GM21515 (cell line): ENCODE data around the gene ATP1B3.
"Not testable (repeated sequence)": the region's sequence is repeated elsewhere in the genome, so short reads cannot be mapped to it uniquely, and the experiment has no call there.

Experiments used
- ATAC-seq: cut with Tn5 transposase; IDR thresholded peaks from one replicate; pipeline ENCODE4 v1.9.1; 2021; ENCODE audit not compliant: unreplicated experiment

Gene ATP1B3

DNA sequence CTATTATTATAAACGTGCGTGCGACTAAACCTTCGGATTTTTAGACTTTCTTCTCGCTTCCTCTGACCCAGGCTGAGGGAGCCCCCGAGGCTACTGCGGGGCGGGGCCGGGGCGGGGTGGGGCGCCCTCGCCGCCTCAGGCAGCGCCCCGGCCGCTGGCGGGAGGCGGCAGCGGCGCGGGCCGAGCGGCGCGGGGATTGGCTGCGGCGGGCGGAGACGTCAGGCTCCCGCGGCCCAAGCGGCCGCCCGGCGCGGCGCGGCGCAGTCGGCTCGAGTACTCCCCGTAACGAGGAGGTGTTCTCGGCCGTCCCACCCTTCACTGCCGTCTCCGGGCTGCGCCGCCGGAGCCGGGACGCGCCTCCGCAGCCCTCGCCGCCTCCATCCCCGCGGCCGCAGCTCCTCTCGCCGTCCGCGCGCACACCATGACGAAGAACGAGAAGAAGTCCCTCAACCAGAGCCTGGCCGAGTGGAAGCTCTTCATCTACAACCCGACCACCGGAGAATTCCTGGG lies at the start of gene ATP1B3:
Gene ATP1B3, plus strand, starts transcription at position 263 of the 510 bp plus-strand sequence. Its CDS starts 159 bp downstream, at position 422.
- ATAC-seq, result peak; percentile 75

DNA sequence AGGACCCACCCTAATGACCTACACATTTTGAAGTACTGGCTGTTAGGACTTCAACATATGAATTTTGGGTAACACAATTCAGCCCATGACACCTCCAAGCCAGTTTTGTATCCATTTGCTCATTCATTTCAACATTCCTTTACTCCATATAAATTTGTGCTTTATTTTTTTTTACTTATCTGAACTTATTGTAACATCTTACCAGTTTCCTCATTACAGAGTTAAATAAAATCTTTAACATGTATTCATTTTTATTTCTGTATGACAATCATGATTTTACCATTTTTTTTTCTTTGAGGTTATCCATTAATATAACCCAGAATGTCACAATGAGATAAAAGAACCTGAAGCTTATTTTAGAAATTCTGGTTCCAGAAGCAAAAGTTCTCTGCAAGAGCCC lies 48.0 kb upstream of the ATP1B3 start:
- no peak for ATAC-seq

DNA sequence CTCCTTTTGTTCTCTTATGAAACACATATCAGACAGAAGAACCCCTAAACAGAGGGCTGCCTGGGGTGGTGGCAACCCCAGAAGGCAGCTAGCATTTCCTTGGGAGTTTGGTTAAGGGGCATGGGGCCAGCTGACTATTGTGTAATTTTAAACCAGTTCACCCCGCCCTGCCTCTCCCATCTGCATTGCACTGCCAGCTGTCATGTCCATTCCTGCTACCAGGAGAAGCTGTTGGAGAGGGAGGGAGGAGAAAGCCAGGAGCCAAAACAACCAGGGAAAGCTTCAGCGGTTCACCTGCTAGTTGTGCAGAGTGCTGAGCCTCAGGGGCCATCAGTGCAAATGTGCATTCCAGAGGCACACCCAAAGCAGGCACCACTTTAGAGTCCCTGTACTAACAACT lies 47.6 kb upstream of the ATP1B3 start:
- ATAC-seq, result no peak

DNA sequence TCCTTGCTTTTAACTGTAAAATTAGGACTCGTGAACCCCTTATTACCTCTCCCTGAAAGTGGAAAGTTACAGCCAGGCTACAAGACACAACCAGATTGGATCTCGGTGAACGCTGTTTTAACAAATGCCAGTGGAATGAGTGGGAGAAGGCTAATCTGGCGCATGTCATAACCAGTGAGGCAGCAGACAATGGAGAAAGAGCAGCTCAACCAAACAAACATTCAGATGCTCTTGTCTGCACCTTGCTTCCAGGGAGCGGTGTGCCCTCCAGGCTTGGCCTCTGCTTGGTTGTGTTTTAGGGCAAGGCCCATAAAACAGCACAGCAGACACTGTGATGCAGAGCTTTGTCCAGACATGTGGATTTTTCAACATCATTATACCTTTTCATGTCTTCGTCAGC lies 45.9 kb upstream of the ATP1B3 start:
- no peak for ATAC-seq

DNA sequence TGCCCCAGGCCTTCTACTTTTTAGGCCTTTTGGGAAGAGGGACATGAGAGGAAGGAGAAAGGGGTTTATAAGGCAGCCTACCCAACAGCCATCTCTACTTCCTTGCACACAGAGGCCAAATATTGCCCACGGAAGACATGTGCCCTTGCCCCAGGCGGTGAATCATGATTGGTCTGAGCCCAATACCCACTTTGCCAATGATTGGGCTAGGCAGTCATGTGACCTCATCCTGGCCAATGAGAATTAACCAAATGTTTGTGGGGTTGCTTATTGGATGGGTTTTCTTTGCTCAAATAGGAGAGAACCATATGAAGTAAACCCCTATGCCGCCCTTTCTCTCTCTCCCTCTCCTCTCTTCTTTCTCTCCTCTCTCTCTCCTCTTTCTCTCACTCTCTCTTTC lies 42.2 kb upstream of the ATP1B3 start:
- no peak for ATAC-seq

DNA sequence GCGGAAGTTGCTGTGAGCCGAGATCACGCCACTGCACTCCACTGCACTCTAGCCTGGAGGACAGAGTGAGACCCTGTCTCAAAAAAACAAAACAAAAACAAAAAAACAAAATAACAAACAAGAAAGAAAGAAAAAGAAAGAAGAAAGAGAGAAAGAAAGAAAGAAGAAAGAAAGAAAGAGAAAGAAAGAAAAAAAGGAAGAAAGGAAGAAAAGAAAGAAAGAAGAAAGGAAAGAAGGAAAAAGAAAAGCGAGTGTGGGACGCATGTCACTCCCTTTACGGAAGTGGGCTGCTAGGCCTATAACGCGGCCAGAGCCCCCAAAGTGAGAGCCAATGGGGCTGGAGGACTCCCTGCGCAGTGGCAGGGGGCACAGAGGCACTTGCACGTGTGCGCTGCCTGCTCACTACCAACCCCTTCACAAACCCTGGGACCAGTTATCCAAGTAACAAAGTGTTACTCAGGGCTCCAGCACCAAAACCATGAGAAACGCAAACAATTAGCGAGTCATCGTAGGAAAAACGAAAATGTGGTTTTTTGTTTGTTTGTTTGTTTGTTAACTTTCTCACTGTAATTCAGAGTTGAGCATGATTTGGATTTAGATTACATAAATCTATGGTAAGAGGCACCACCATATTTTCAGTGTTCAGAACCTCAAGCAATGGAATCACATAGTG lies 40.8 kb upstream of the ATP1B3 start:
- no peak for ATAC-seq

DNA sequence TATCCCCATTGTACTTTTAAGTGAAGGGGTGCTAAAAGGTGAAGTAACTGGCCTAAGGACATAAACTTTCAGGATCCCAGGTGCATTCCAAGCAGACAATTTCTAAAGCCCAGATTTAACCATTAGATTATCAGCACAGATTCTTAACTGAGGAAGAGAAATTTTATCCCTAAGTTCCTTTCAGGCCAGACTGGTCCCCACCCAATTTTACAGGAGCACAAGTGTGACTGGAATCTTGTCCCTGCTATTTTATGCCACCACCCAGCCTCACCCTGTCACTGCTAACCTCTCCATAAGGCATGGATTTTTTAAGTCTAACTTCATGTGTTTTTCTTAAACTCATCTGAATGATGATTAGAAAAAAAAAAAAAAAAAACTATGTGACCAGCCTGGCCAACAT lies 37.1 kb upstream of the ATP1B3 start:
- ATAC-seq, result no peak

DNA sequence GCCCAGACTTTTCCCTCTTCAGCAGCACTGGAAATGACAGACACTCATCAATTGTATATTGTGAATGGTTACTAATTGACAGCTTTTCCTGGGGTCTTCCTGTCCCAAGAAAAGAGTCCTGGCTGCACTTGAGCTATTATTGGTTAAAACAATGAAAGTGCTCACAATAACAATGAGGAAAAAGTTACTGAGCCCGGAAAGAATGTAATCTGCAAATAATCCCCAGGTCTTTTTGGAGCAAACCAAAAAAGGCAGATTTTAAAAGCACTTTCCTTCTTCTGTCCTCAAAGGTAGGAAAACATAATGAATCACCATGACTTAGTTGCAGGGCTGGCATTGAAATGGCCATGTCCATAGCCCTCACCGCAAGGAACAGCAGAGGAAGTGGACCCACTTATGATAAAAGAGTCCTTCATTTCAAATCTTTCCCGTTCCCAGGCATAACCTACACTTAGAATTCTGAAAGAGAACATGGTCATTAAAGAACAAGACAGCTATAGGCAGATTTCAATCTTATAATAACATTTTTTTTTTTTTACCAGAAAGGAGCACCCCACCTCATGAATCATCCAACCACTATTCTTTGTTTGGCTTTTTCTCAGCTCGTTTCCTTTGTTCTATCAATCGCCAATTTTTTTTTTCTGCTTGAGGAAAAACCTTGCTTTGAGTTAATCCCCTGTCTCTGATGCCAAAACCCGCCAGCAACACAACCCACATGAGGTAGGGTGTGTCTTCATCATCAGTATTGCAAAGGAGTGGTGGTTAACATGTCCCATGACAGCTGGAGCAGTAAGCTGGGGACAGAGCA lies 35.5 kb upstream of the ATP1B3 start:
- no peak for ATAC-seq

DNA sequence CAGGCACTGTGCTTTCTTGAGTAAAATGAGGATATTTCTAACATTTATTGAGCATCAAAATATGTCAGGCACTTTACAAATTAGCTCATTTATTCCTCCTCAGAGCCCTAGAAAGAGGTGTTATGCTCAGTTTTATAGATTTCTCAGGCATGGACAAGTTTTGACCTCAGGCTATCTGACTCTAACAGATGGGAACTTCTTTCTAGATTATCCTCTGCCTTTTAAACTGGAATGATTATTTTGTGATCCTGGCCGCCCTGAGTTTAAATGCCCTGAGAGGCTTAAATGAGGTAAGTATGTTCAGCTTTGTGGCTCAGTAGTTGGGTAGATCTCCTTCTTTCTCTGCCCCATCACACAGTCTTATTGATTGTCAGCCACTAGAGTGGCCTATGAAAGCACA lies 32.3 kb upstream of the ATP1B3 start:
- ATAC-seq, result no peak

DNA sequence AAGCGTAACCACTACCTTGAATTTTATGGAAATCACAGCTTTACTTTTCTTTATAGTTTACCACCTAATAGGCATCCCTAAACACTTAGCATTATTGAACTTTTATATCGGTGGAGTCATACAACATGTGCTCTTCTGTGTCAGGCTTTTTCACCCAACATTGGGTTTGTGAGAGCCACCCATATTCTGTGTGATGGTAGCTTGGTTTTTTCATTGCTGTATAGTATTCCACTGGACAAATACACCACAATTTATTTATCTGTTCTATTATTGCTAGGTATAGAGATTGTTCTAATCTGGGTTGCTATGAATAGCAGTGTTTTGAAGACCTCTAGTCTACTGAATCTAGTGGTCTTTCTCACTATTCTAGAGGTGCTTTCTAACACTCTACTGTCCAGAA lies 31.6 kb upstream of the ATP1B3 start:
- ATAC-seq, result no peak

DNA sequence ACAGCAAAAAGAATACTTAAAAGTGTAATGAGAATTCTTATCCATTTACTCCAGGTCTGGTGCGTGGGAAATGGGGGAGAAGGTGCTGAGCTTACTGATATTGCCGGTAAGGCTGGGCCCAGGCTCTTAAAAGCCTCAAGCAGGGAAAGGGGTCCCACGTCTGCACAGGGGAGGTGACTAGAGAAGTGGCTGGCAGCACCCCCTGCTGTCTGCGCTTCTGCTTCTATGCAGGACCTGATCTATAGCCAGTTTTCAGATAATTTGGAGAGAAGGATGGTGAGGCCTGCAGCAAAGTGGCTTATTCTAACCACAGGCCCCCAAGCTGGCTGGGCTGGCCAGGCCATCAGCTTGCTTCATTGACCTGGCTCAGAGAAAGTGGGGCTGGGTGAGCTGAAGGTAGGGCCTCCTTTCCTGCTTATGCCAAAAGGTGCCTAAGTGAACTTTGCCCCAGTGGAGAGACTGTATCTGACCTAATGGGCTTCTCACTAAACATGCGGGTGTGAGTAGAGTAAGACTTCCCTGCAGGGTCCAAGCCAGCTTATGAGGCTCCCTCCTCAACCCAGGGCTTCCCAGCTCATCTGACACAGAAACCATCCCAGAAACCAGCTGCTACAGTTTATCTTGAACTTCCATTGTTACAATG lies 30.9 kb upstream of the ATP1B3 start:
- no peak for ATAC-seq

DNA sequence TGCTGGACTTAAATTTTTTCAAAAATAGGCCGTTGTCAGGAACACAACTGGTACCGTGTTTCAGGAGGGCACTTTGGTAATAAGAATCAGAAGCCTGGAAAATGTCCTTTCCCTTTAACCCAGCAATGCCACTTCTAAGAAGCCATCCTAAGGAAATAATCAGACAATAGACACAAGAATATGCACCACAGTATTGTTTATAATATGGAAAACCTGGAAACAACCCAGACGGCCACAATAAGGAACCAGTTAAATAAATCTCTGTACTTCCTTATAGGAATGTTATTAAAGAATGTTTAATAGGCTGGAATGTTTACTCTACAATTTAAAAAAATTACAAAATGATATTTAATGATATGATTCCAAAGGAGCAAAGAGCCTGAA lies 30.4 kb upstream of the ATP1B3 start:
- ATAC-seq, result no peak

DNA sequence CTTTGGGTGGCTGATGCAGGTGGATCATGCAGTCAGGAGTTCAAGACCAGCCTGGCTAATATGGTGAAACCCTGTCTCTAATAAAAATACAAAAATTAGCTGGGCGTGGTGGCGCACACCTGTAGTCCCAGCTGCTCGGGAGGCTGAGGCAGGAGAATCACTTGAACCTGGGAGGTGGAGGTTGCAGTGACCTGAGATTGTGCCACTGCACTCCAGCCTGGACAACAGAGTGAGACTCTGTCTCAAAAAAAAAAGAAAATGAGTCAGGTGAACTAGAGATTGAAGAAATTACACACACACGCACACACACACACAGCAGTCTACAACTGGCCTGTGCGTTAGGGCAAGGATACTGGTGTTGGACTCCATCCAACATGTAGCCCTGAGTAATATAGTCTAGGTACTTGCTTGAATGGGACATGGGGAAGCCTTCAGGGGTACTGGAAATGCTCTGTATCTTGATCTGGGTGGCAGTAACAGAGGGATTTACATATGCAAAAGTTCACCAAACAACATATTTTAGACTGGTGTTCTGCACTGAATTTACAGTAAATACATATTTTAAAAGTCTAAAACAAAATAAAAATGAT lies 28.2 kb upstream of the ATP1B3 start:
- ATAC-seq, result not testable (repeated sequence)

DNA sequence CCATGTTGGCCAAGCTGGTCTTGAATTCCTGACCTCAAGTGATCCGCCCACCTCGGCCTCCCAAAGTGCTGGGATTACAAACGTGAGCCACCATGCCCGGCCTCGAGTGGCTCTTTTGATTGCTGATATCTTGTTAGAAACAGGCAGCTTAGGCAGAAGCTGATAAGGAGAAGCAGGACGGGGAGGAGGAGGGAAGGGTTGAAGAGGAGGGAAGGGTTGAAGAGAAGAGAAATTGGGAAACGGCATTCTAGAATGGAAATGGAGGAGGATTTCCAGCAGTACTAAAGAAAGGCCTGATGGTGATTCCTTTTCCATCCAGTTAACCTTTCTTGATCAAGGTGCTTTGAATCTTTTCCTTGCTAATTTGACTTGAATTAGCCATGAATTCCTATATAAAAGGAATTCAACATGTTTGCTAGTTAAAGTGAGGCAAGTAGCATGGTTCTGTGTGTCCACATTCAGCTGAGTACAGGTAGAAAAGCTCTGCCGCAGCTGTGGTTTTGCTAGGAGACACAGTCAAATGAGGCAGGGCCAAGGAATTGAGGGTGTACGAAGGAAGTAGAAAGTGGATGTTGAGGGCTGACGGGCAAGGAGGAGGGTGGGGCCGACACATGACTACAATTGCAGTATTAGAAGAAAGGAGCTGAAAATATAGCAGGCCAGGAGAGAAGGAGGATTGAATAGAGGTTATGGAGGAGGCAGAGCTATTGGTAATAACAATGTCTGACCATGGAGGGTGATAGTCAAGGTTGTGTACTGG lies 27.2 kb upstream of the ATP1B3 start:
- no peak for ATAC-seq

DNA sequence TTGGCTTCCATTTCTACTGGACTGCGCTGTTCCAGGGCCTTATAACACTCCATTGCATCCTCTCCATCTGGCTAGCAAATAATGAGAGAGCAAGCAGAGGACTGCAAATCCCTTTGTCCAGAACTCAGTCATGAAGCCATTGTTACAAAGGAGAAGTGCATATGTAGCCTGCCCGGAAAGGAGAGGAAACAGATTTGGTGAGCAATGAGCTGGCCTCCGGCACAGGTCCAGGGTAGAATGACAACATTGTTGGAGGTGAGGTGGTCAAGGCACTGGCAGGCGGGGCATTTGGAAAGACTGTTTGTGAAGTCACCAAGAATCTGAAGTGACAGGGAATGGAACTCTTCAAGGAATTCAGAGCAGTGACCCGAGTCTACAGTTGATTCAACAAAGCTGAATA lies 25.0 kb upstream of the ATP1B3 start:
- ATAC-seq, result no peak

DNA sequence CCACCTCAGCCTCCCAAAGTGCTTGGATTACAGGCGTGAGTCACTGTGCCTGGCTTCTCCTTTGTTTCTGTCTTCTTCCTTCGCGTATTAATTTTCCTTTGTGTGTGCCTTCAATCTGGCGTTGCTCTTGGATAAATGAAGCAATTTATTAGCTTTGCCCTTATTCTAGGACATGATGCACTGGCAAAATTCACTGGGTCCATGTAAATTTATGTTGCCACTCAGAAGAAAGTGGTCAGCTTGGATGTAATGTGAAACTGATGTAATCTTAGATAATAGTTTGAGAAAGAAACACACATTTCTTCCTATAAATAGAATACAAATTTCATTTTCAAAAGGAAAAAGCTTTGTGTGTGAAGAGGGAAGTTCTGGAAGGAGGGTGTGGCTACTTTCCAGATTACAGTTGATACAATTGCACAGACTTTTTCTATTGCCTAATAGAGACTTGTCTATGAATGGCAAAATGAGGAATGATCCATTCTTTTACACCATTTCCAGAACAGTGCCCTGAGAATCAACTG lies 23.3 kb upstream of the ATP1B3 start:
- ATAC-seq, result no peak

DNA sequence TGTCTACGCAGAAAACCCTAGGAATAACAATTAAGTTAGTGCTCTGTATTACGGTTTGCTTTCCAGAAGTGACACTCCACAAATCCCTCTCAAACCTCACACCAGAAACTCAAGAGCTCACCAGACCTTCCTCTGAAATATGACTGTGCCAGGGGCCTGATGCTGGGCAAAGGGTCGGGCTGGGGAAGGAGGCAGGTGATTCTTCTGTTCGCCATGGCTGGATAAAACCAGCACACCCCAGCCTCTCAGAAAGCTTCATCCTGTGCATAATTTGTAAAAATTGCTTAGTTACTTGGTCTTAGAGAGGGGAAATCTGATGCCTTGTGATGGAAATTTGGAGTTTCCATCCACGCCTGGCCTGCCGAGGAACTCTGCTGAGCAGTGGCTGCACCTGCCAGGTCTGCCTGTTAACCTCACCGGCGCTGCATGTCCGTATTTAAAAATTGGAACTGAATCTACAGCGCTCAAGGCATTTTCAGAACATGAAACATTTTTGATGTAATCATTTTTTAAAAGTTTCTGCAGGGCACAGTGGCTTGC lies 22.7 kb upstream of the ATP1B3 start:
- ATAC-seq, result no peak

DNA sequence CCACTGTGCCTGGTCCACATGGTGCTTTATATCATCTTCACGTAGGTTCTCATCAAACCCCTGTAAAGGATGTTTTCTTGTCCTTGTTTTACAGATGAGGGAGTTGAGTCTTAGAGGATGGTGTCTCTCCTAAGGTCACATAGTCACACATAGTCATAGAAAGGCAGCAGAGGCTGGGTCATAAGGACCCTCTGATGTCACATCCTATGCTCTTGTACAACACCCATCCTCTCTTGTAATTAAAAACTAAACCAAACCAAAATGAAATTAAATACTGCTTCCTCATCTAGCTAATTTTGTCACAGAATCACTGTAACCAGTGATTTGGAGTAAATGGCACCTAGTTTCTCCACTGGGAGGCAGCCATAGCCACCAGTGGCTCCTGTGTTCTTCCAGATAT lies 21.8 kb upstream of the ATP1B3 start:
- no peak for ATAC-seq

DNA sequence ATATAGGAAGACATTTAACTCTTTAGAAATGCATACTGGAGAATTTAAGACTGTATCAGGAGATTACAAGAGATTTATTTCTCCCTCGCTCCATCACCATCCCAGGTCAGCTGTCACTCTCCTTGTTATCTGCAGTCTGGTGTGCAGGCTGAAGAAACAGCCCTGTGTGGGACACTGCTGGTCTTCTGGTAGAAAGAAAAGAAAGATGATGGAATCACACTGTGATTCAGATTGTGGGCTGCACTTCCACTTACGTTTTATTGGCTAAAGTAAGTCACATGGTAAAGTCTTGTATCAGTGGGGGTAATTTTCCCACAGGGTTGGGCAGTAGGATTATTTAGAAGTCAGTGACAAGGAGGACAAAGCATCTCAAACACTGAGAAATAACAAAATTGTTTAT lies 18.1 kb upstream of the ATP1B3 start:
- ATAC-seq, result no peak

DNA sequence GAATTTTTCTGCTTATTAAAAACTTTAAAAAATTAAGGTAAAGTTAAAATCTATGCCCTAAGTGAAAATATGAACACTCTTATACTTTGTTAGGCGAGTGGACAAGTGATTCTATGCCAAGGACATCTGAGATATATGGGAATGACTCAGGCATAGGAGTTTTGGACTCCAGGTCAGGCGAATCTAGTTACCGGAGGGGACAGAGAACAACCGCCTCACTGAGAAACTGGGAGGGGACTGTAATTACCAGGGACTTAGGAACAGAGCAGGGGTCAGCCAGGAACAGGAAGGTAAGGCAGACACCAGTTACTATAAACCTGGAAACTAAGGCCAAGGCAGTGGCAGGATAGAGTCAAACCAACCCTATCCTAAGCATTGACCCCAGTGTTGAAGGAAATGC lies 16.8 kb upstream of the ATP1B3 start:
- ATAC-seq, result no peak
